Thyroid gland (tissue), 4 donors: ENCODE measurements around the gene WAPL.

ENCODE experiments used
- POLR2A ChIP-seq, 2 donors: fragments of 450-650 bp; IDR thresholded peaks; one replicate each; pipeline ENCODE4 v1.6.1; 2017; ENCODE audit warnings: antibody characterized with exemption in 2 of 2, mild to moderate bottlenecking in 2 of 2, moderate library complexity in 1 of 2
- TF ChIP-seq, protein P1 (sequence below), 6 experiments: fragments of 200-600 bp in 3 of 6; fragments of 450-650 bp in 3 of 6; sonication (generic) in 3 of 6; IDR thresholded peaks; one replicate each; pipeline ENCODE4 v1.5.1; 2016 to 2019; ENCODE audit warnings: antibody characterized with exemption in 6 of 6, mild to moderate bottlenecking in 2 of 6, inconsistent platforms in 1 of 6, moderate library complexity in 1 of 6

- TF ChIP-seq, protein P1, sequence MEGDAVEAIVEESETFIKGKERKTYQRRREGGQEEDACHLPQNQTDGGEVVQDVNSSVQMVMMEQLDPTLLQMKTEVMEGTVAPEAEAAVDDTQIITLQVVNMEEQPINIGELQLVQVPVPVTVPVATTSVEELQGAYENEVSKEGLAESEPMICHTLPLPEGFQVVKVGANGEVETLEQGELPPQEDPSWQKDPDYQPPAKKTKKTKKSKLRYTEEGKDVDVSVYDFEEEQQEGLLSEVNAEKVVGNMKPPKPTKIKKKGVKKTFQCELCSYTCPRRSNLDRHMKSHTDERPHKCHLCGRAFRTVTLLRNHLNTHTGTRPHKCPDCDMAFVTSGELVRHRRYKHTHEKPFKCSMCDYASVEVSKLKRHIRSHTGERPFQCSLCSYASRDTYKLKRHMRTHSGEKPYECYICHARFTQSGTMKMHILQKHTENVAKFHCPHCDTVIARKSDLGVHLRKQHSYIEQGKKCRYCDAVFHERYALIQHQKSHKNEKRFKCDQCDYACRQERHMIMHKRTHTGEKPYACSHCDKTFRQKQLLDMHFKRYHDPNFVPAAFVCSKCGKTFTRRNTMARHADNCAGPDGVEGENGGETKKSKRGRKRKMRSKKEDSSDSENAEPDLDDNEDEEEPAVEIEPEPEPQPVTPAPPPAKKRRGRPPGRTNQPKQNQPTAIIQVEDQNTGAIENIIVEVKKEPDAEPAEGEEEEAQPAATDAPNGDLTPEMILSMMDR (IDR thresholded peaks at IDR 0.05) = no peak
- TF ChIP-seq POLR2A (IDR thresholded peaks at IDR 0.05) = no peak
Observed at GRCh38 chr10:86393862-86394455, 127.6 kb downstream of the WAPL start.
